SH-SY5Y (cell line): ENCODE measurements around the gene HTRA2.

ENCODE experiments used
- GATA2 ChIP-seq: IDR thresholded peaks from 2 replicates; pipeline ENCODE4 v1.6.1; 2011; ENCODE audit warnings: mild to moderate bottlenecking, low read depth, low read length
- GATA3 ChIP-seq: IDR thresholded peaks from 2 replicates; pipeline ENCODE4 v1.6.1; 2011; ENCODE audit warnings: low read depth, mild to moderate bottlenecking, low read length, moderate library complexity

DNA sequence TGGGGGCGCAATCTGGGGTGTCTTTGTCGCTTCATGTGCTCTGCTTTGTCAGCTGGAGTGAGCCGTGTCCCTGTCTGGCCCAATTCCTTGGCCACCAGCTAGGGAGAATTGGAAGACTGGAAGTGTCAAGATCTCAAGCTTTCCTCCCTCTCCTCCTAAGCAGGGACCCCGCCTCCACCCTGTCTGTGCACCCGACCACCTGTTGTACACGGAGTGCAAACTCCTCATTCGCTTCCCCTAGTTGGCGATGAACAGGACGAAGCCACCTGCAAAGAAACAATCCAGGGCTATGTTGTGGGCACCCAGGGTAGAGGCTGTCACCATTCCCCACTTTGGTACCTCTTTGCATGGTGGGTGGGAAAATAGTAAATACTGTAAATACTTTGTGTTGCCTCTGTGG lies 2.0 kb upstream of the HTRA2 start:
- TF ChIP-seq GATA3 (no peak), GATA2 (no peak)
